RWPE2 (cell line): ENCODE results near the gene MAPK10.

ENCODE experiments used
- ATAC-seq: fragments of 200-7000 bp; cut with Tn5 transposase; 3 replicates; pipeline ENCODE4 v1.9.1; 2021; ENCODE audit warnings: low read depth
- DNase-seq: peaks from one replicate; pipeline ENCODE4 v3.0.0-alpha.2; 2020; ENCODE audit warnings: low spot score
- H3K27ac ChIP-seq: fragments of 450-650 bp; 2 replicates; pipeline ENCODE4 v1.5.1; 2017; ENCODE audit warnings: mild to moderate bottlenecking; ENCODE audit not compliant: poor library complexity, severe bottlenecking
- H3K27me3 ChIP-seq: fragments of 250-450 bp; sonication (Bioruptor Pico); 2 replicates; pipeline ENCODE4 v1.5.1; 2021; ENCODE audit warnings: mild to moderate bottlenecking, moderate library complexity; ENCODE audit not compliant: insufficient read depth, poor library complexity, severe bottlenecking
- H3K36me3 ChIP-seq: fragments of 250-450 bp; sonication (Bioruptor Pico); 2 replicates; pipeline ENCODE4 v1.5.1; 2020; ENCODE audit warnings: low read depth, mild to moderate bottlenecking, moderate library complexity
- H3K4me1 ChIP-seq: fragments of 250-450 bp; sonication (Bioruptor Pico); 2 replicates; pipeline ENCODE4 v1.5.1; 2021; ENCODE audit warnings: mild to moderate bottlenecking, moderate library complexity; ENCODE audit not compliant: insufficient read depth, poor library complexity, severe bottlenecking
- H3K4me3 ChIP-seq: fragments of 250-450 bp; sonication (Bioruptor Pico); 2 replicates; pipeline ENCODE4 v1.5.1; 2021; ENCODE audit warnings: mild to moderate bottlenecking, moderate library complexity; ENCODE audit not compliant: severe bottlenecking
- H3K9me3 ChIP-seq: fragments of 250-450 bp; sonication (Bioruptor Pico); 2 replicates; pipeline ENCODE4 v1.5.1; 2021; ENCODE audit warnings: mild to moderate bottlenecking, moderate library complexity; ENCODE audit not compliant: severe bottlenecking
- CTCF ChIP-seq: fragments of 450-650 bp; IDR thresholded peaks from one replicate; pipeline ENCODE4 v1.5.1; 2017; ENCODE audit warnings: mild to moderate bottlenecking, moderate library complexity; ENCODE audit not compliant: poor library complexity, severe bottlenecking

The MAPK10 gene

GRCh38 chr4:86269354-86269753, 90.5 kb downstream of the MAPK10 start:
- no peak for DNase-seq
- no peak overlapping the region for H3K4me3 ChIP-seq
- no peak for TF ChIP-seq CTCF
- H3K9me3 ChIP-seq, result no peaks in the 10 kb centered on the region
- H3K27ac ChIP-seq, result no peak overlapping the region
- no peaks in the 10 kb centered on the region for H3K27me3 ChIP-seq
- ATAC-seq, result no peak
- peaks cover 4% of the 10 kb centered on the region for H3K4me1 ChIP-seq
- H3K36me3 ChIP-seq, result no peaks in the 10 kb centered on the region

GRCh38 chr4:86264241-86264640, 95.6 kb downstream of the MAPK10 start:
- DNase-seq (no peak), ATAC-seq (no peak)
- no peak overlapping the region for H3K27ac ChIP-seq
- no peak for TF ChIP-seq CTCF
- no peaks in the 10 kb centered on the region for H3K9me3 ChIP-seq
- no peaks in the 10 kb centered on the region for H3K4me1 ChIP-seq
- no peaks in the 10 kb centered on the region for H3K36me3 ChIP-seq
- no peaks in the 10 kb centered on the region for H3K27me3 ChIP-seq
- no peak overlapping the region for H3K4me3 ChIP-seq

- Histone ChIP-seq H3K4me3 (no peak overlapping the region), H3K36me3 (no peaks in the 10 kb centered on the region), H3K9me3 (no peaks in the 10 kb centered on the region), H3K27ac (no peak overlapping the region), H3K27me3 (no peaks in the 10 kb centered on the region), H3K4me1 (no peaks in the 10 kb centered on the region)
- ATAC-seq, result no peak
- no peak for DNase-seq
- no peak for TF ChIP-seq CTCF
Observed at GRCh38 chr4:86261636-86262035, 98.2 kb downstream of the MAPK10 start.

- no peaks in the 10 kb centered on the region for H3K9me3 ChIP-seq
- TF ChIP-seq CTCF, result no peak
Observed at GRCh38 chr4:86256086-86256485, 103.8 kb downstream of the MAPK10 start.

GRCh38 chr4:86250619-86251018, 109.2 kb downstream of the MAPK10 start:
- no peak for TF ChIP-seq CTCF
- DNase-seq (no peak), ATAC-seq (no peak)
- H3K36me3 ChIP-seq, result no peaks in the 10 kb centered on the region
- no peaks in the 10 kb centered on the region for H3K27me3 ChIP-seq
- no peak overlapping the region for H3K27ac ChIP-seq
- no peaks in the 10 kb centered on the region for H3K4me1 ChIP-seq
- H3K9me3 ChIP-seq, result no peaks in the 10 kb centered on the region
- H3K4me3 ChIP-seq, result no peak overlapping the region

More at GRCh38 chr4:86256086-86256485, 103.8 kb downstream of the MAPK10 start:
- H3K27ac ChIP-seq, result no peak overlapping the region
- no peak for ATAC-seq
- H3K4me3 ChIP-seq, result no peak overlapping the region
- H3K36me3 ChIP-seq, result no peaks in the 10 kb centered on the region
- DNase-seq, result no peak
- no peaks in the 10 kb centered on the region for H3K4me1 ChIP-seq
- no peaks in the 10 kb centered on the region for H3K27me3 ChIP-seq
